ENCODE data around the gene ACTR2. TPM values are rescaled to one million over a fixed set of nuclear protein-coding genes. Genes with fewer than 3 reads are reported as not detected.

The ACTR2 gene
- polyA plus RNA-seq, 1 donor from 2014 or later, result 118 TPM

DNA sequence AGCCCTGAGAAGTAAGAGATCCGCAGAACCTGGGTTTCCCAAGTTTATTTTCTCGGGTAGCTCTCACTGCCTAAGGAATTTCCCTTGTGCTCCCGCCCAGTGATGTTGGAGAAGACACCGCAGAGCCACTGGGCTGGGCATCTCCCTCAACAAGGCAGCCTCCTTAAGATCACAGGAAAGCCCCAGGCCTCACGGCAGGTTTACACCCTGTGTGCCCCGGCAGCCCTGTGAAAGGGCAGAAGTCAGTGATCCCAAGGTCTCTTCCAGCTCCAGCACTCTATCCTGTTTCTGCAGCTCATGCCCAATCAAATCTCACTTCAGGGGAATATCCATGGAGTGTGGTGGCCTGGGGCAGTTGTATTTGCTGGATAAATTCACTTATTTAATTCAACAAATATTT, 66.5 kb downstream of the ACTR2 start:
- Histone ChIP-seq H3K9me3 (ENCODE audit: low read length) (no peaks in the 10 kb centered on the region), H3K27ac (ENCODE audit: low read length) (no peak overlapping the region), H3K4me3 (ENCODE audit: low read length) (no peak overlapping the region), H3K36me3 (ENCODE audit: insufficient read depth, low read length) (no peaks in the 10 kb centered on the region), H3K9me2 (ENCODE audit: insufficient read depth, low read length) (no peaks in the 10 kb centered on the region), H3K27me3 (ENCODE audit: insufficient read depth, low read depth, low read length) (no peaks in the 10 kb centered on the region), H3K4me2 (ENCODE audit: low read length) (no peak overlapping the region), H3K9ac (ENCODE audit: low read length) (no peak overlapping the region), H4K20me1 (ENCODE audit: insufficient read depth) (no peaks in the 10 kb centered on the region), H2AFZ (ENCODE audit: low read depth, low read length) (no peak overlapping the region), H3F3A (ENCODE audit: insufficient read depth, low read length, poor library complexity, severe bottlenecking) (no peaks in the 10 kb centered on the region), H3K79me2 (replicated peaks; ENCODE audit: insufficient read depth, low read length) (no peaks in the 10 kb centered on the region)
- TF ChIP-seq RAD21 (conservative IDR thresholded peaks at IDR 0.05) (no peak), EP300 (conservative IDR thresholded peaks at IDR 0.05; ENCODE audit: poor library complexity, severe bottlenecking) (no peak), EZH2 (IDR thresholded peaks at IDR 0.05; ENCODE audit: borderline replicate concordance, insufficient read depth, low read length, poor library complexity, severe bottlenecking) (no peak), SMC3 (conservative IDR thresholded peaks at IDR 0.05; ENCODE audit: poor library complexity) (no peak), MXI1 (conservative IDR thresholded peaks at IDR 0.05; ENCODE audit: poor library complexity, severe bottlenecking) (no peak)
- TF ChIP-seq, protein P1, sequence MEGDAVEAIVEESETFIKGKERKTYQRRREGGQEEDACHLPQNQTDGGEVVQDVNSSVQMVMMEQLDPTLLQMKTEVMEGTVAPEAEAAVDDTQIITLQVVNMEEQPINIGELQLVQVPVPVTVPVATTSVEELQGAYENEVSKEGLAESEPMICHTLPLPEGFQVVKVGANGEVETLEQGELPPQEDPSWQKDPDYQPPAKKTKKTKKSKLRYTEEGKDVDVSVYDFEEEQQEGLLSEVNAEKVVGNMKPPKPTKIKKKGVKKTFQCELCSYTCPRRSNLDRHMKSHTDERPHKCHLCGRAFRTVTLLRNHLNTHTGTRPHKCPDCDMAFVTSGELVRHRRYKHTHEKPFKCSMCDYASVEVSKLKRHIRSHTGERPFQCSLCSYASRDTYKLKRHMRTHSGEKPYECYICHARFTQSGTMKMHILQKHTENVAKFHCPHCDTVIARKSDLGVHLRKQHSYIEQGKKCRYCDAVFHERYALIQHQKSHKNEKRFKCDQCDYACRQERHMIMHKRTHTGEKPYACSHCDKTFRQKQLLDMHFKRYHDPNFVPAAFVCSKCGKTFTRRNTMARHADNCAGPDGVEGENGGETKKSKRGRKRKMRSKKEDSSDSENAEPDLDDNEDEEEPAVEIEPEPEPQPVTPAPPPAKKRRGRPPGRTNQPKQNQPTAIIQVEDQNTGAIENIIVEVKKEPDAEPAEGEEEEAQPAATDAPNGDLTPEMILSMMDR (IDR thresholded peaks at IDR 0.05; ENCODE audit: poor library complexity, severe bottlenecking), result no peak
- TF ChIP-seq, protein P2, sequence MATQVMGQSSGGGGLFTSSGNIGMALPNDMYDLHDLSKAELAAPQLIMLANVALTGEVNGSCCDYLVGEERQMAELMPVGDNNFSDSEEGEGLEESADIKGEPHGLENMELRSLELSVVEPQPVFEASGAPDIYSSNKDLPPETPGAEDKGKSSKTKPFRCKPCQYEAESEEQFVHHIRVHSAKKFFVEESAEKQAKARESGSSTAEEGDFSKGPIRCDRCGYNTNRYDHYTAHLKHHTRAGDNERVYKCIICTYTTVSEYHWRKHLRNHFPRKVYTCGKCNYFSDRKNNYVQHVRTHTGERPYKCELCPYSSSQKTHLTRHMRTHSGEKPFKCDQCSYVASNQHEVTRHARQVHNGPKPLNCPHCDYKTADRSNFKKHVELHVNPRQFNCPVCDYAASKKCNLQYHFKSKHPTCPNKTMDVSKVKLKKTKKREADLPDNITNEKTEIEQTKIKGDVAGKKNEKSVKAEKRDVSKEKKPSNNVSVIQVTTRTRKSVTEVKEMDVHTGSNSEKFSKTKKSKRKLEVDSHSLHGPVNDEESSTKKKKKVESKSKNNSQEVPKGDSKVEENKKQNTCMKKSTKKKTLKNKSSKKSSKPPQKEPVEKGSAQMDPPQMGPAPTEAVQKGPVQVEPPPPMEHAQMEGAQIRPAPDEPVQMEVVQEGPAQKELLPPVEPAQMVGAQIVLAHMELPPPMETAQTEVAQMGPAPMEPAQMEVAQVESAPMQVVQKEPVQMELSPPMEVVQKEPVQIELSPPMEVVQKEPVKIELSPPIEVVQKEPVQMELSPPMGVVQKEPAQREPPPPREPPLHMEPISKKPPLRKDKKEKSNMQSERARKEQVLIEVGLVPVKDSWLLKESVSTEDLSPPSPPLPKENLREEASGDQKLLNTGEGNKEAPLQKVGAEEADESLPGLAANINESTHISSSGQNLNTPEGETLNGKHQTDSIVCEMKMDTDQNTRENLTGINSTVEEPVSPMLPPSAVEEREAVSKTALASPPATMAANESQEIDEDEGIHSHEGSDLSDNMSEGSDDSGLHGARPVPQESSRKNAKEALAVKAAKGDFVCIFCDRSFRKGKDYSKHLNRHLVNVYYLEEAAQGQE (IDR thresholded peaks at IDR 0.05; ENCODE audit: borderline replicate concordance), result no peak

DNA sequence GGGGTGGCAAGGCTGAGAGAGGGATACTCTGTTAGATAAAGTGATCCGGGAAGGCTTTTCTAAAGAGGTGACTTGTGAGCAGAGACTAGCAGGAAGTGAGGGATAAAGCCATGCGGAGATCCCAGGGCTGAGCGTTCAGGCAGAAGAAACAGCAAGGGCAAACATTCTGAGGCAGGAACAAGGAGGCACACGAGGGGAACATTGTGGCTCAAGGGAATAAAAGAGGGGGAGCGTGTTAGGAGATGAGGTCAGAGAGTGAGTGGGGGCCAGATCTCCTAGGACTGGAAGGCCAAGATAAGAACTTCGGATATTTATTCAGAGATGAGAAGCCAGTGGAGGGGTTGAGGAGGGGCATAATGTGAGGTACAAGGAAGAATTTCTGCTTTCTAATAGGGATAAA, 67.1 kb downstream of the ACTR2 start:
- no peak for TF ChIP-seq RAD21 (conservative IDR thresholded peaks at IDR 0.05)
- no peak for TF ChIP-seq POLR2AphosphoS5 (IDR thresholded peaks at IDR 0.05)
- no peak for TF ChIP-seq EZH2 (IDR thresholded peaks at IDR 0.05; ENCODE audit: borderline replicate concordance, insufficient read depth, low read length, poor library complexity, severe bottlenecking)
- TF ChIP-seq, protein P2 (IDR thresholded peaks at IDR 0.05; ENCODE audit: borderline replicate concordance), result no peak
- no peak for TF ChIP-seq EP300 (conservative IDR thresholded peaks at IDR 0.05; ENCODE audit: poor library complexity, severe bottlenecking)
- no peak for TF ChIP-seq TAF1 (IDR thresholded peaks at IDR 0.05; ENCODE audit: low read depth)
- TF ChIP-seq MXI1 (conservative IDR thresholded peaks at IDR 0.05; ENCODE audit: poor library complexity, severe bottlenecking), result no peak
- TF ChIP-seq, protein P1 (IDR thresholded peaks at IDR 0.05; ENCODE audit: poor library complexity, severe bottlenecking), result no peak
- no peak for TF ChIP-seq SMC3 (conservative IDR thresholded peaks at IDR 0.05; ENCODE audit: poor library complexity)
- H3K9me3 ChIP-seq (ENCODE audit: low read length), result no peaks in the 10 kb centered on the region
- H3F3A ChIP-seq (ENCODE audit: insufficient read depth, low read length, poor library complexity, severe bottlenecking), result no peaks in the 10 kb centered on the region
- H3K9ac ChIP-seq (ENCODE audit: low read length), result no peak overlapping the region
- no peak overlapping the region for H3K4me2 ChIP-seq (ENCODE audit: low read length)
- no peaks in the 10 kb centered on the region for H3K79me2 ChIP-seq (replicated peaks; ENCODE audit: insufficient read depth, low read length)
- H4K20me1 ChIP-seq (ENCODE audit: insufficient read depth), result no peaks in the 10 kb centered on the region
- H3K4me3 ChIP-seq (ENCODE audit: low read length), result no peak overlapping the region
- no peak overlapping the region for H3K27ac ChIP-seq (ENCODE audit: low read length)
- no peaks in the 10 kb centered on the region for H3K9me2 ChIP-seq (ENCODE audit: insufficient read depth, low read length)
- no peak overlapping the region for H2AFZ ChIP-seq (ENCODE audit: low read depth, low read length)
- H3K27me3 ChIP-seq (ENCODE audit: insufficient read depth, low read depth, low read length), result no peaks in the 10 kb centered on the region
- no peaks in the 10 kb centered on the region for H3K36me3 ChIP-seq (ENCODE audit: insufficient read depth, low read length)
